A673 (cell line): ENCODE measurements around the gene OCEL1.
"Not testable (repeated sequence)": the region's sequence is repeated elsewhere in the genome, so short reads cannot be mapped to it uniquely, and the experiment has no call there.

Source experiments
- EZH2 ChIP-seq: fragments of 200-600 bp; sonication (generic); IDR thresholded peaks from 2 replicates; pipeline ENCODE4 v1.6.1; 2017; ENCODE audit warnings: borderline replicate concordance, low read depth, mild to moderate bottlenecking, mixed read lengths, antibody characterized with exemption, low read length; ENCODE audit not compliant: poor library complexity, severe bottlenecking
- TF ChIP-seq, protein P1 (sequence below): fragments of 300-800, 200-600 bp; sonication (generic); conservative IDR thresholded peaks from 2 replicates; pipeline ENCODE4 v1.5.1; 2017; ENCODE audit warnings: low read depth, mild to moderate bottlenecking, antibody characterized with exemption, low read length, moderate library complexity, mixed read lengths

DNA sequence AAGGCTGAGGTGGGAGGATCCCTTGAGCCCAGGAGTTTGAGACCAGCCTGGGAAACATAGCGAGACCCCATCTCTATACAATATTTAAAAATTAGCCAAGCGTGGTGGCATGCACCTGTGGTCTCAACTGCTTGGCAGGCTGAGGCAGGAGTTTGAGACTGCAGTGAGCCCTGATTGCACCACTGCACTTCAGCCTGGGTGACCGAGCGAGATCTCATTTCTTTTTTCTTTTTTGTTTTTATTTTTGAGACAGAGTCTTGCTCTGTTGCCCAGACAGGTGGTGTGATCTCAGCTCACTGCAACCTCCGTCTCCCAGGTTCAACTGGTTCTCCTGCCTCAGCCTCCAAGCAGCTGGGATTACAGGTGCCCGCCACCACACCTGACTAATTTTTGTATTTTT lies 34.3 kb upstream of the OCEL1 start:
- TF ChIP-seq, protein P1, sequence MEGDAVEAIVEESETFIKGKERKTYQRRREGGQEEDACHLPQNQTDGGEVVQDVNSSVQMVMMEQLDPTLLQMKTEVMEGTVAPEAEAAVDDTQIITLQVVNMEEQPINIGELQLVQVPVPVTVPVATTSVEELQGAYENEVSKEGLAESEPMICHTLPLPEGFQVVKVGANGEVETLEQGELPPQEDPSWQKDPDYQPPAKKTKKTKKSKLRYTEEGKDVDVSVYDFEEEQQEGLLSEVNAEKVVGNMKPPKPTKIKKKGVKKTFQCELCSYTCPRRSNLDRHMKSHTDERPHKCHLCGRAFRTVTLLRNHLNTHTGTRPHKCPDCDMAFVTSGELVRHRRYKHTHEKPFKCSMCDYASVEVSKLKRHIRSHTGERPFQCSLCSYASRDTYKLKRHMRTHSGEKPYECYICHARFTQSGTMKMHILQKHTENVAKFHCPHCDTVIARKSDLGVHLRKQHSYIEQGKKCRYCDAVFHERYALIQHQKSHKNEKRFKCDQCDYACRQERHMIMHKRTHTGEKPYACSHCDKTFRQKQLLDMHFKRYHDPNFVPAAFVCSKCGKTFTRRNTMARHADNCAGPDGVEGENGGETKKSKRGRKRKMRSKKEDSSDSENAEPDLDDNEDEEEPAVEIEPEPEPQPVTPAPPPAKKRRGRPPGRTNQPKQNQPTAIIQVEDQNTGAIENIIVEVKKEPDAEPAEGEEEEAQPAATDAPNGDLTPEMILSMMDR: not testable (repeated sequence)
- not testable (repeated sequence) for TF ChIP-seq EZH2
